WTC11 (cell line): Measurements from ENCODE around the gene ACO2. TPM values are rescaled to one million over a fixed set of nuclear protein-coding genes. Genes with fewer than 3 reads are reported as not detected.

Source experiments
- ATAC-seq: fragments of 200-7000 bp; cut with Tn5 transposase; 2 replicates; pipeline ENCODE4 v1.10.0; 2021; ENCODE audit warnings: mild to moderate bottlenecking, moderate library complexity
- CTCF ChIA-PET: fragments of 300-600 bp; sonication (Branson Sonifier 250); formaldehyde crosslinking; loops from one replicate; lab custom pipeline; 2021; ENCODE audit warnings: antibody characterized with exemption; lab: Charles Lee
- POLR2A ChIA-PET: fragments of 350-600 bp; sonication (Branson Sonifier 250); formaldehyde crosslinking; loops from one replicate; lab custom pipeline; 2021; ENCODE audit warnings: antibody characterized with exemption; lab: Charles Lee
- DNase-seq: peaks from one replicate; pipeline ENCODE4 v3.0.0; 2021; ENCODE audit warnings: low spot score
- H3K27ac Mint-ChIP-seq: 2 replicates; pipeline ENCODE4 v1.8.0; 2021; ENCODE audit warnings: mixed read lengths
- H3K27me3 Mint-ChIP-seq: 2 replicates; pipeline ENCODE4 v1.8.0; 2021; ENCODE audit warnings: low read depth, mild to moderate bottlenecking, moderate library complexity, mixed read lengths
- H3K36me3 Mint-ChIP-seq: 2 replicates; pipeline ENCODE4 v1.8.0; 2021; ENCODE audit warnings: mixed read lengths
- H3K4me1 Mint-ChIP-seq: 2 replicates; pipeline ENCODE4 v1.8.0; 2022; ENCODE audit warnings: mixed read lengths
- H3K4me3 Mint-ChIP-seq: 2 replicates; pipeline ENCODE4 v1.8.0; 2021; ENCODE audit warnings: mild to moderate bottlenecking, moderate library complexity, mixed read lengths
- H3K9me3 Mint-ChIP-seq: 2 replicates; pipeline ENCODE4 v1.8.0; 2021; ENCODE audit warnings: mixed read lengths
- ARID4B ChIP-seq: sonication (generic); formaldehyde crosslinking; IDR thresholded peaks from 2 replicates; pipeline ENCODE4 v1.8.0; 2023; ENCODE audit warnings: missing genetic modification reagents, mild to moderate bottlenecking, borderline replicate concordance
- CDX4 ChIP-seq: fragments of 250-450 bp; sonication (Bioruptor Pico); IDR thresholded peaks from 2 replicates; pipeline ENCODE4 v1.9.0; 2021; ENCODE audit warnings: moderate library complexity, mild to moderate bottlenecking, inconsistent platforms, borderline replicate concordance
- ERG ChIP-seq: fragments of 250-450 bp; sonication (Bioruptor Pico); IDR thresholded peaks from 2 replicates; pipeline ENCODE4 v1.8.0; 2021; ENCODE audit warnings: mild to moderate bottlenecking
- ESRRA ChIP-seq: sonication (generic); formaldehyde crosslinking; IDR thresholded peaks from 2 replicates; pipeline ENCODE4 v1.8.1; 2022; ENCODE audit warnings: mild to moderate bottlenecking, missing genetic modification reagents, borderline replicate concordance
- ETV6 ChIP-seq: sonication (generic); formaldehyde crosslinking; IDR thresholded peaks from 2 replicates; pipeline ENCODE4 v1.8.1; 2022; ENCODE audit warnings: mild to moderate bottlenecking, missing genetic modification reagents
- GTF2I ChIP-seq: fragments of 250-450 bp; sonication (Bioruptor Pico); conservative IDR thresholded peaks from 2 replicates; pipeline ENCODE4 v1.4.0; 2021; ENCODE audit warnings: mild to moderate bottlenecking
- MLX ChIP-seq: sonication (generic); formaldehyde crosslinking; IDR thresholded peaks from 2 replicates; pipeline ENCODE4 v1.8.1; 2023; ENCODE audit warnings: mild to moderate bottlenecking, missing genetic modification reagents, moderate library complexity
- NFE2L1 ChIP-seq: sonication (generic); formaldehyde crosslinking; IDR thresholded peaks from 2 replicates; pipeline ENCODE4 v1.8.1; 2023; ENCODE audit warnings: missing genetic modification reagents
- PRDM15 ChIP-seq: sonication (generic); formaldehyde crosslinking; IDR thresholded peaks from 2 replicates; pipeline ENCODE4 v1.8.0; 2022; ENCODE audit warnings: missing genetic modification reagents
- PREB ChIP-seq: sonication (generic); formaldehyde crosslinking; IDR thresholded peaks from 2 replicates; pipeline ENCODE4 v1.8.1; 2022; ENCODE audit warnings: mild to moderate bottlenecking, missing genetic modification reagents, moderate library complexity, borderline replicate concordance
- SP1 ChIP-seq: sonication (generic); formaldehyde crosslinking; conservative IDR thresholded peaks from 2 replicates; pipeline ENCODE4 v1.8.1; 2022; ENCODE audit warnings: missing genetic modification reagents
- USF1 ChIP-seq: sonication (generic); formaldehyde crosslinking; IDR thresholded peaks from 2 replicates; pipeline ENCODE4 v1.8.0; 2022; ENCODE audit warnings: mild to moderate bottlenecking, missing genetic modification reagents
- total RNA-seq: library from RNA; stranded (reverse); gene quantifications from 3 replicates; pipeline ENCODE4 v1.2.3, GENCODE V29; 2021

The ACO2 gene
- total RNA-seq, 1 experiment from 2014 or later = 104 TPM

- H3K27ac Mint-ChIP-seq = no peak overlapping the region
- ATAC-seq (no peak), DNase-seq (no peak)
- H3K36me3 Mint-ChIP-seq = peaks cover 25% of the 10 kb centered on the region; the same call in 1 of the 2 replicates
- H3K4me3 Mint-ChIP-seq = no peak overlapping the region
- CTCF ChIA-PET = interaction anchor here (0.7 to 1.4 kb wide), 3 partner anchors 18 to 105 kb away, joined by 3 to 8 read pairs (median 5); no protein-coding TSS in a partner anchor
- POLR2A ChIA-PET = no interaction called here
- H3K4me1 Mint-ChIP-seq = peaks cover 21% of the 10 kb centered on the region
- TF ChIP-seq ARID4B (CRISPR knock-in tag) (no peak), NFE2L1 (CRISPR knock-in tag) (no peak), GTF2I (no peak)
- no peaks in the 10 kb centered on the region for H3K9me3 Mint-ChIP-seq
- H3K27me3 Mint-ChIP-seq = no peaks in the 10 kb centered on the region
These were observed 39.9 kb downstream of the ACO2 start for GRCh38 chr22:41508770-41509170.

GRCh38 chr22:41511521-41511968, 42.6 kb downstream of the ACO2 start:
- TF ChIP-seq PRDM15 (CRISPR knock-in tag) = no peak
- no peak for TF ChIP-seq MLX (CRISPR knock-in tag)
- TF ChIP-seq ESRRA = no peak
- TF ChIP-seq PREB (CRISPR knock-in tag) = no peak
- no peak for TF ChIP-seq SP1
- no peak for TF ChIP-seq USF1
- TF ChIP-seq ETV6 (CRISPR knock-in tag) = no peak
- TF ChIP-seq NFE2L1 (CRISPR knock-in tag) = no peak
- TF ChIP-seq ERG (CRISPR knock-in tag) = no peak
- TF ChIP-seq CDX4 (CRISPR knock-in tag) = no peak
- peaks cover 28% of the 10 kb centered on the region; the same call in 1 of the 2 replicates for H3K36me3 Mint-ChIP-seq
- ChIA-PET POLR2A (no interaction called here), CTCF (interaction anchor here (2.1 kb wide), 1 partner anchor 15 kb away, joined by 12 read pairs; no protein-coding TSS in a partner anchor)
- ATAC-seq (no peak), DNase-seq (no peak)
- H3K9me3 Mint-ChIP-seq = no peaks in the 10 kb centered on the region
- H3K27ac Mint-ChIP-seq = no peak overlapping the region
- H3K4me3 Mint-ChIP-seq = no peak overlapping the region
- H3K27me3 Mint-ChIP-seq = no peaks in the 10 kb centered on the region
- H3K4me1 Mint-ChIP-seq = peaks cover 22% of the 10 kb centered on the region
